Astrocyte (in vitro differentiated cells and primary cell): ENCODE results near the gene SLC6A11. TPM values are rescaled to one million over a fixed set of nuclear protein-coding genes. Genes with fewer than 3 reads are reported as not detected.

ENCODE experiments used
- DNase-seq: peaks from one replicate; pipeline ENCODE4 v3.0.0-alpha.2; 2010; ENCODE audit warnings: low read depth
- FAIRE-seq: peaks from 2 replicates; lab custom pipeline; 2011; peaks lifted over from hg19 to GRCh38; lab: Jason Lieb, UNC
- H2AFZ ChIP-seq: 2 replicates; pipeline ENCODE4 v1.6.0; 2012; ENCODE audit warnings: low read depth, low read length, inconsistent platforms
- H3K27ac ChIP-seq: 2 replicates; pipeline ENCODE4 v1.5.1; 2011; ENCODE audit warnings: low read depth, low read length, inconsistent platforms
- H3K27me3 ChIP-seq: 2 replicates; pipeline ENCODE4 v1.6.0; 2011; ENCODE audit warnings: low read length, inconsistent platforms; ENCODE audit not compliant: insufficient read depth
- H3K36me3 ChIP-seq: 2 replicates; pipeline ENCODE4 v1.5.1; 2011; ENCODE audit warnings: low read length, inconsistent platforms; ENCODE audit not compliant: insufficient read depth
- H3K4me1 ChIP-seq: 2 replicates; pipeline ENCODE4 v1.5.1; 2011; ENCODE audit warnings: low read length, inconsistent platforms; ENCODE audit not compliant: insufficient read depth
- H3K4me2 ChIP-seq: 2 replicates; pipeline ENCODE4 v1.6.0; 2012; ENCODE audit warnings: low read length, inconsistent platforms
- H3K4me3 ChIP-seq: 2 replicates; pipeline ENCODE4 v1.5.1; 2011; ENCODE audit warnings: low read depth, mild to moderate bottlenecking, low read length, inconsistent platforms; ENCODE audit not compliant: insufficient read depth
- H3K79me2 ChIP-seq: 2 replicates; pipeline ENCODE4 v1.6.0; 2012; ENCODE audit warnings: mild to moderate bottlenecking, low read length, inconsistent platforms; ENCODE audit not compliant: insufficient read depth
- H3K9ac ChIP-seq: 2 replicates; pipeline ENCODE4 v1.6.0; 2012; ENCODE audit warnings: mild to moderate bottlenecking, low read length, inconsistent platforms
- H3K9me3 ChIP-seq: 2 replicates; pipeline ENCODE4 v1.5.1; 2012; ENCODE audit warnings: low read depth, mild to moderate bottlenecking, low read length, inconsistent platforms; ENCODE audit not compliant: insufficient read depth
- H4K20me1 ChIP-seq: 2 replicates; pipeline ENCODE4 v1.6.0; 2012; ENCODE audit warnings: low read length, inconsistent platforms; ENCODE audit not compliant: insufficient read depth
- H3K27ac Mint-ChIP-seq: one replicate; pipeline ENCODE4 v1.8.0; 2021; ENCODE audit warnings: mild to moderate bottlenecking, mixed read lengths; ENCODE audit not compliant: unreplicated experiment
- H3K27me3 Mint-ChIP-seq: one replicate; pipeline ENCODE4 v1.8.0; 2021; ENCODE audit warnings: low read depth, mixed read lengths; ENCODE audit not compliant: unreplicated experiment
- H3K36me3 Mint-ChIP-seq: one replicate; pipeline ENCODE4 v1.8.0; 2021; ENCODE audit warnings: low read depth, mixed read lengths; ENCODE audit not compliant: unreplicated experiment
- H3K4me1 Mint-ChIP-seq: one replicate; pipeline ENCODE4 v1.8.0; 2021; ENCODE audit warnings: low read depth, mixed read lengths; ENCODE audit not compliant: unreplicated experiment
- H3K4me3 Mint-ChIP-seq: one replicate; pipeline ENCODE4 v1.8.0; 2021; ENCODE audit warnings: mild to moderate bottlenecking, moderate library complexity, mixed read lengths; ENCODE audit not compliant: unreplicated experiment
- H3K9me3 Mint-ChIP-seq: one replicate; pipeline ENCODE4 v1.8.0; 2021; ENCODE audit warnings: mild to moderate bottlenecking, mixed read lengths; ENCODE audit not compliant: unreplicated experiment
- EZH2 ChIP-seq: IDR thresholded peaks from 2 replicates; pipeline ENCODE4 v1.6.1; 2012; ENCODE audit warnings: mild to moderate bottlenecking, low read length, inconsistent platforms; ENCODE audit not compliant: insufficient read depth
- total RNA-seq: library from RNA; stranded (reverse); gene quantifications from 2 replicates; pipeline ENCODE4 v1.2.1, GENCODE V29; 2021
- TF ChIP-seq, protein P1 (sequence below): IDR thresholded peaks from 2 replicates; pipeline ENCODE4 v1.5.1; 2011; ENCODE audit warnings: low read depth, mild to moderate bottlenecking, inconsistent platforms, low read length, moderate library complexity; ENCODE audit not compliant: insufficient read depth

Gene SLC6A11
- total RNA-seq, 1 donor from 2014 or later: 0.34 TPM

- H3K4me3 ChIP-seq: no peak overlapping the region
- H3K36me3 ChIP-seq: no peaks in the 10 kb centered on the region
- Mint-ChIP-seq H3K4me1 (no peaks in the 10 kb centered on the region), H3K9me3 (peaks cover 12% of the 10 kb centered on the region), H3K27ac (no peak overlapping the region), H3K36me3 (peaks cover 5% of the 10 kb centered on the region), H3K4me3 (no peak overlapping the region), H3K27me3 (peaks cover 69% of the 10 kb centered on the region)
- H2AFZ ChIP-seq: no peak overlapping the region
- H3K9me3 ChIP-seq: no peaks in the 10 kb centered on the region
- TF ChIP-seq, protein P1, sequence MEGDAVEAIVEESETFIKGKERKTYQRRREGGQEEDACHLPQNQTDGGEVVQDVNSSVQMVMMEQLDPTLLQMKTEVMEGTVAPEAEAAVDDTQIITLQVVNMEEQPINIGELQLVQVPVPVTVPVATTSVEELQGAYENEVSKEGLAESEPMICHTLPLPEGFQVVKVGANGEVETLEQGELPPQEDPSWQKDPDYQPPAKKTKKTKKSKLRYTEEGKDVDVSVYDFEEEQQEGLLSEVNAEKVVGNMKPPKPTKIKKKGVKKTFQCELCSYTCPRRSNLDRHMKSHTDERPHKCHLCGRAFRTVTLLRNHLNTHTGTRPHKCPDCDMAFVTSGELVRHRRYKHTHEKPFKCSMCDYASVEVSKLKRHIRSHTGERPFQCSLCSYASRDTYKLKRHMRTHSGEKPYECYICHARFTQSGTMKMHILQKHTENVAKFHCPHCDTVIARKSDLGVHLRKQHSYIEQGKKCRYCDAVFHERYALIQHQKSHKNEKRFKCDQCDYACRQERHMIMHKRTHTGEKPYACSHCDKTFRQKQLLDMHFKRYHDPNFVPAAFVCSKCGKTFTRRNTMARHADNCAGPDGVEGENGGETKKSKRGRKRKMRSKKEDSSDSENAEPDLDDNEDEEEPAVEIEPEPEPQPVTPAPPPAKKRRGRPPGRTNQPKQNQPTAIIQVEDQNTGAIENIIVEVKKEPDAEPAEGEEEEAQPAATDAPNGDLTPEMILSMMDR: no peak
- no peak for TF ChIP-seq EZH2
- no peak overlapping the region for H3K4me2 ChIP-seq
- no peaks in the 10 kb centered on the region for H3K79me2 ChIP-seq
- H3K27ac ChIP-seq: no peak overlapping the region
- FAIRE-seq (no peak), DNase-seq (no peak)
- H3K9ac ChIP-seq: no peak overlapping the region
- no peaks in the 10 kb centered on the region for H4K20me1 ChIP-seq
- no peaks in the 10 kb centered on the region for H3K4me1 ChIP-seq
- H3K27me3 ChIP-seq: peaks cover 21% of the 10 kb centered on the region
These were observed 29.2 kb downstream of the SLC6A11 start for GRCh38 chr3:10845001-10845761.

GRCh38 chr3:10845839-10846656, 30.0 kb downstream of the SLC6A11 start:
- Mint-ChIP-seq H3K36me3 (peaks cover 5% of the 10 kb centered on the region), H3K9me3 (peaks cover 12% of the 10 kb centered on the region), H3K4me3 (no peak overlapping the region), H3K27me3 (peaks cover 60% of the 10 kb centered on the region), H3K27ac (no peak overlapping the region), H3K4me1 (no peaks in the 10 kb centered on the region)
- Histone ChIP-seq H3K27ac (no peak overlapping the region), H3K79me2 (no peaks in the 10 kb centered on the region), H3K4me2 (no peak overlapping the region), H3K9ac (no peak overlapping the region), H2AFZ (no peak overlapping the region), H3K36me3 (no peaks in the 10 kb centered on the region), H4K20me1 (no peaks in the 10 kb centered on the region), H3K4me1 (no peaks in the 10 kb centered on the region), H3K27me3 (peaks cover 18% of the 10 kb centered on the region), H3K4me3 (no peak overlapping the region), H3K9me3 (no peaks in the 10 kb centered on the region)
- no peak for DNase-seq
- FAIRE-seq: no peak
- TF ChIP-seq, protein P1: no peak
- no peak for TF ChIP-seq EZH2

- H3K4me1 ChIP-seq: no peaks in the 10 kb centered on the region
- Mint-ChIP-seq H3K4me1 (no peaks in the 10 kb centered on the region), H3K27ac (no peak overlapping the region), H3K36me3 (peaks cover 5% of the 10 kb centered on the region), H3K27me3 (peaks cover 55% of the 10 kb centered on the region), H3K9me3 (peaks cover 12% of the 10 kb centered on the region), H3K4me3 (no peak overlapping the region)
- H3K27ac ChIP-seq: no peak overlapping the region
- FAIRE-seq (no peak), DNase-seq (no peak)
- H3K36me3 ChIP-seq: no peaks in the 10 kb centered on the region
- H3K79me2 ChIP-seq: no peaks in the 10 kb centered on the region
- H3K4me3 ChIP-seq: no peak overlapping the region
- no peaks in the 10 kb centered on the region for H4K20me1 ChIP-seq
- no peaks in the 10 kb centered on the region for H3K9me3 ChIP-seq
- H3K4me2 ChIP-seq: no peak overlapping the region
- H3K9ac ChIP-seq: no peak overlapping the region
- H3K27me3 ChIP-seq: peaks cover 17% of the 10 kb centered on the region
- TF ChIP-seq EZH2: no peak
- TF ChIP-seq, protein P1: no peak
- H2AFZ ChIP-seq: no peak overlapping the region
These were observed 30.6 kb downstream of the SLC6A11 start for GRCh38 chr3:10846657-10846975.
